ENCODE measurements around the gene COL5A1.
"Not testable (repeated sequence)": the region's sequence is repeated elsewhere in the genome, so short reads cannot be mapped to it uniquely, and the experiment has no call there.

Gene COL5A1

GRCh38 chr9:134641990-134642384 is 384 bp downstream of the COL5A1 start:
- DNase-seq: no peak

GRCh38 chr9:134642385-134643181 is 980 bp downstream of the COL5A1 start:
- DNase-seq: no peak

DNA sequence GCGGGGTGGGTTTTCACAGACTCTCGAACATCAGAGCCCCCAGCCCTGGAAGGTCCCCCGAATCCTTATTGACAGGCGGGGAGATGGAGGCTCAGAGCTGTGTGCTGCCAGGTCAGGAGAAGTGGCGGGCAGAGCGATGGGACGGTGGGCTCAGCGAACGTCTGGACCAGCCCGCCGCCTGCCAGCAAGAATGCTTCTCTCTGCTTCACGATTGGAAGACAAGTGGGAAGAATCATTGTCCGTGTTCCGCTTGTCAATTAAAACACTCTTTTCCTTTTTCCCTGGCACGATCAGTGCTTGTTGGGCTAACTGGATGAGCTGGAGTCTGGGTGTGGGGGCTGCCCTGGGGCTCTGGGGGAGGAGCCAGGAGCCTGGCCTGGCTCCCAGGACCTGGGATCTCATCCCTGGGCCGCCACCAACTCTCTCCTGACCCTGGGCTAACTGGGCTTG is 1.6 kb downstream of the COL5A1 start:
- no peak for DNase-seq

DNA sequence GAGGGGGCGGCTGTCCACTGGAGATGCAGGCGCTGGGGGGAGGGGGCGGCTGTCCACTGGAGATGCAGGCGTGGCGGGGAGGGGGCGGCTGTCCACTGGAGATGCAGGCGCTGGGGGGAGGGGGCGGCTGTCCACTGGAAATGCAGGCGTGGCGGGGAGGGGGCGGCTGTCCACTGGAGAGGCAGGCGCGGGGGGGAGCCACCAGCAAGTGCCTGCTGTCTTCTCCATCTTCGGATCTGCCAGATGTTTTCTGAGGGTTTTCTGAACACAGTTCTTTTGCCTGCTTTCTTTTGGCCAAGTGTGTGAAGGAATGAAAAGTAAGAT is 2.8 kb downstream of the COL5A1 start:
- DNase-seq: not testable (repeated sequence)

- no peak for DNase-seq
These were observed 3.4 kb downstream of the COL5A1 start for GRCh38 chr9:134644725-134645606.

- no peak for DNase-seq
These were observed 4.2 kb downstream of the COL5A1 start for GRCh38 chr9:134645607-134646365.

- no peak for DNase-seq
These were observed 5.9 kb downstream of the COL5A1 start for GRCh38 chr9:134647359-134648080.

GRCh38 chr9:134648701-134649530 is 7.3 kb downstream of the COL5A1 start:
- DNase-seq: no peak

GRCh38 chr9:134650431-134651190 is 9.0 kb downstream of the COL5A1 start:
- DNase-seq: no peak

DNA sequence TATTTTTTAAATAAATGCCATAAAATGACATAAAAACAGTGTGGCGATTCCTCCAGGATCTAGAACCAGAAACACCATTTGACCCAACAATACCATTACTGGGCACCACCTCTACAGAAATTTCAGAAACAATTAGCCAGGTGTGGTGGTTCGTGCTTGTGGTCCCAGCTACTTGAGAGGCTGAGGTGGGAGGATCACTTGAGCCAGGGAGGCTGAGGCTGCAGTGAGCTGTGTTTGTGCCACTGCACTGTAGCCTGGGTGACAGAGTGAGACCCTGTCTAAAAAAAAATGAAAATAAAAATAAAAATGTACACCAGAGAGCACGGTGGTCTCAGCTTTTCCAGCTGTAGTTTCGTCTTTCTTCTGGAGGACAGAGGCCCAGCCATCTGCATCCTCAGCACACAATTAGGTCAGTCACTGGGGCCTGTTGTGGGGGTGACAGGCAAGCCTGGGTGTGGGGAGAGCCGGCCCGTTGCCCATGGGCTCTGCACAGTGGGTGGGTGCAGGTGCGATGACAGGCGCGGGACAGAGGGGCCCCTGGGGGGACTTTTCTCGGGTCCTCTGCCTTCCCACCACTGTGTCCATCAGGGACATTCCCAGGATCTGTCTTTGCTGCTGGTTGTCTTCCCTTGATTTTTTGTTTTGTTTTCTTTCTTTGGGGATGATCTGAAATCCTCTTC is 9.8 kb downstream of the COL5A1 start:
- DNase-seq: no peak

- DNase-seq: no peak
These were observed 11.0 kb downstream of the COL5A1 start for GRCh38 chr9:134652291-134653225.

- DNase-seq: no peak
These were observed 11.8 kb downstream of the COL5A1 start for GRCh38 chr9:134653259-134654009.

- DNase-seq: no peak
These were observed 13.5 kb downstream of the COL5A1 start for GRCh38 chr9:134655101-134655500.

GRCh38 chr9:134655586-134656333 is 14.2 kb downstream of the COL5A1 start:
- DNase-seq: no peak

- DNase-seq: no peak
These were observed 14.9 kb downstream of the COL5A1 start for GRCh38 chr9:134656334-134657006.

DNA sequence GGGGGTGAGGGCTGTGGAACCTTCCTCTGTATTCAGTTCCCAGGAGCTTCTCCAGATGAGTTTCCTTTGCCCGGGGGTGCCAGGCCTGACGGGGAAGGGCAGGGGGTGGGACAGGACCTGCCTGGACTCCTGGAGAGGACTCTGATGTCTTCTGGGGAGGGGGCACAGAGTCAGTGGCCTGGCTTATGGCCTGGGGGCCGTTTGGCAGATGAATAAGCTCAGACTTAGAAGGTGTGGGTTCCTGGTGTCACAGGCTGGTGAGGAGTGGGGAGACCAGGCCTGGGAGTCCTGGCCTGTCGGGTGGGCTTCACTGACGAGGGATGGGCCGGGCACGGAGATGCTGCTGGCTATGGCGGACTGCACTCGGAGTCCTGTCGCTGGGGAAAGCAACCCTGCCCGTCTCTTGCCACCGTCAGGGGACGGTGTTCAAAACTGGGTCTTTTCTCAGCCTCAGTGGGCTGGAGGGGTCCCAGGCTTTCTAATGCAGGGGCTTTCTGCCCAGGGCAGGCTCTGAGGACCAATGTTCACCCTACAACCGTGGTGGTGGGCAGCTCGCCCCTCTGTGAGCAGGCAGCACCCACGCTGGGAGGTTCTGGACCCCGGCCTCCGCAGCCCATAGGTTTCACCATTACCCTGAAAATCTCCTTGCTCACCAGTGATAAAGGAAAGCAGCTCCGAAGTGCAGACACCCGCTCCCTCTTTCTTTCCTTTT is 16.2 kb downstream of the COL5A1 start:
- DNase-seq: no peak
